MM.1S (cell line): ENCODE results near the gene TUBA8.
"Not testable (repeated sequence)": the region's sequence is repeated elsewhere in the genome, so short reads cannot be mapped to it uniquely, and the experiment has no call there.

ENCODE experiments used
- DNase-seq: peaks from one replicate; pipeline ENCODE4 v3.0.0-alpha.2; 2015
- H2AFZ ChIP-seq: fragments of 300-600 bp; sonication (generic); 2 replicates; pipeline ENCODE4 v1.6.0; 2016; ENCODE audit warnings: antibody characterized with exemption, low read length
- H3F3A ChIP-seq: fragments of 300-600 bp; sonication (generic); 2 replicates; pipeline ENCODE4 v1.6.1; 2016; ENCODE audit warnings: mild to moderate bottlenecking, antibody characterized with exemption, low read length, moderate library complexity, mixed read lengths; ENCODE audit not compliant: insufficient read depth
- H3K27ac ChIP-seq: fragments of 300-600 bp; sonication (generic); 2 replicates; pipeline ENCODE4 v1.5.1; 2016; ENCODE audit warnings: mild to moderate bottlenecking, low read length
- H3K27me3 ChIP-seq: fragments of 300-600 bp; sonication (generic); replicated peaks from 2 replicates; pipeline ENCODE4 v1.6.0; 2016; ENCODE audit warnings: low read length; ENCODE audit not compliant: insufficient read depth
- H3K36me3 ChIP-seq: fragments of 300-600 bp; sonication (generic); replicated peaks from 2 replicates; pipeline ENCODE4 v1.6.1; 2016; ENCODE audit warnings: mild to moderate bottlenecking, low read length, mixed read lengths; ENCODE audit not compliant: insufficient read depth
- H3K4me1 ChIP-seq: fragments of 300-600 bp; sonication (generic); 2 replicates; pipeline ENCODE4 v1.6.1; 2016; ENCODE audit warnings: low read length, mixed read lengths
- H3K4me2 ChIP-seq: fragments of 300-600 bp; sonication (generic); 2 replicates; pipeline ENCODE4 v1.6.0; 2016; ENCODE audit warnings: low read depth, low read length
- H3K4me3 ChIP-seq: fragments of 300-600 bp; sonication (generic); 2 replicates; pipeline ENCODE4 v1.5.1; 2016; ENCODE audit warnings: low read length, mixed read lengths
- H3K79me2 ChIP-seq: fragments of 300-600 bp; sonication (generic); 2 replicates; pipeline ENCODE4 v1.6.1; 2016; ENCODE audit warnings: mixed run types, low read length, mixed read lengths
- H3K9ac ChIP-seq: fragments of 300-600 bp; sonication (generic); 2 replicates; pipeline ENCODE4 v1.6.1; 2016; ENCODE audit warnings: low read length, mixed read lengths
- H3K9me2 ChIP-seq: fragments of 300-600 bp; sonication (generic); replicated peaks from 2 replicates; pipeline ENCODE4 v1.6.1; 2016; ENCODE audit warnings: mild to moderate bottlenecking, low read length, mixed read lengths; ENCODE audit not compliant: insufficient read depth
- H3K9me3 ChIP-seq: fragments of 300-600 bp; sonication (generic); replicated peaks from 2 replicates; pipeline ENCODE4 v1.6.1; 2016; ENCODE audit warnings: mild to moderate bottlenecking, low read length, mixed read lengths; ENCODE audit not compliant: insufficient read depth
- H4K20me1 ChIP-seq: fragments of 300-600 bp; sonication (generic); 2 replicates; pipeline ENCODE4 v1.6.1; 2016; ENCODE audit warnings: mild to moderate bottlenecking, low read length, moderate library complexity, mixed read lengths; ENCODE audit not compliant: insufficient read depth
- EZH2 ChIP-seq: fragments of 300-600 bp; sonication (generic); optimal IDR thresholded peaks from 2 replicates; pipeline ENCODE3; 2017; ENCODE audit warnings: low read depth, mild to moderate bottlenecking, antibody characterized with exemption, low read length, mixed read lengths
- EZH2phosphoT487 ChIP-seq: fragments of 300-600 bp; sonication (generic); IDR thresholded peaks from 2 replicates; pipeline ENCODE4 v1.6.1; 2018; ENCODE audit warnings: antibody characterized with exemption, low read length
- TF ChIP-seq, protein P1 (sequence below): fragments of 300-600 bp; sonication (generic); IDR thresholded peaks from 2 replicates; pipeline ENCODE4 v1.5.1; 2016; ENCODE audit warnings: antibody characterized with exemption, low read length, mixed read lengths

TUBA8 gene

DNA sequence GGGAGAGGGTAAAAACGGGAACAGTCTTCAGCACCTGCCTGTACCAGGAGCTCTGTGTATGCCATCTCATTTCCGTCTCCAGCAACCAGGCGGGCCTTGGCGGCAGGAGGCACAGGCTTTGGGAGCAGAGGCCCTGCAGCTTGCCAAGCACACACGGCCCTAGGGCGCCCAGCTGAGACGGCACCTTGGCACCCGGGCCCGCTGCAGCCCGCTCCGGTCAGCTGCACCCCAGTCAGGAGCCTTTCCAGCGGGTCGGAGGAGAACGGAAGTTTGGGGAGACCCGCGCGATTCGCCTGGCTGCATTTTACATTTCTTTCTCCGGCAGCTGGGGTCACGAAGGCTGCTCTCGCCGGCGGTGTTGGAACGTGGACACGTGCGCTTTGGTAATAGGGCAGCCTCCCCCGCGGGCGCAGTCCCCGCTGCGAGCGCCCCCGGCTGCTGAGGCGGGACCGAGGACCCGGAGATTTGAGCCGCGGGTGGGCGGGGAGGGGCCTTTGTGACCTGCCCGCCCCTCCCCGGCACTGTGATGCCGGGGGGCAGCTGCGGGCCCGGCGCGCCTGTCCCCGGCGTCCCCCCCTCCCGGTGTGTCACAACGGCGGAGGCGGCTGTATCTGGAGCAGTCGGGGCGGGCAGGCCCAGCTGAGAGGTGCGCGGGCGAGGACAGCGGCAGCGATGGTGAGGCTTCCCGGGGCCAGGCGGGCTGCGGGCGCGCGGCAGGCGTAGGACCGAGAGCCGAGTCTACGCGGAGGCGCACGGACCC, at the start of gene TUBA8:
TUBA8 (plus strand) TSS at position 616 of the 760 bp plus-strand sequence; CDS start at position 673, 57 bp downstream.
- Histone ChIP-seq H3F3A (no peaks in the 10 kb centered on the region), H3K36me3 (no peaks in the 10 kb centered on the region), H3K4me2 (no peak within 1 kb of the TSS), H3K9me2 (no peaks in the 10 kb centered on the region), H3K27ac (no peak within 1 kb of the TSS), H3K9me3 (no peaks in the 10 kb centered on the region), H3K4me1 (0 out of 2 replicates have a peak, but pooled peaks cover 5% of the 10 kb centered on the region), H3K9ac (no peak within 1 kb of the TSS), H3K79me2 (no peaks in the 10 kb centered on the region), H3K27me3 (no peaks in the 10 kb centered on the region), H3K4me3 (no peak within 1 kb of the TSS), H4K20me1 (no peaks in the 10 kb centered on the region), H2AFZ (no peak within 1 kb of the TSS)
- no peak for DNase-seq
- TF ChIP-seq, protein P1, sequence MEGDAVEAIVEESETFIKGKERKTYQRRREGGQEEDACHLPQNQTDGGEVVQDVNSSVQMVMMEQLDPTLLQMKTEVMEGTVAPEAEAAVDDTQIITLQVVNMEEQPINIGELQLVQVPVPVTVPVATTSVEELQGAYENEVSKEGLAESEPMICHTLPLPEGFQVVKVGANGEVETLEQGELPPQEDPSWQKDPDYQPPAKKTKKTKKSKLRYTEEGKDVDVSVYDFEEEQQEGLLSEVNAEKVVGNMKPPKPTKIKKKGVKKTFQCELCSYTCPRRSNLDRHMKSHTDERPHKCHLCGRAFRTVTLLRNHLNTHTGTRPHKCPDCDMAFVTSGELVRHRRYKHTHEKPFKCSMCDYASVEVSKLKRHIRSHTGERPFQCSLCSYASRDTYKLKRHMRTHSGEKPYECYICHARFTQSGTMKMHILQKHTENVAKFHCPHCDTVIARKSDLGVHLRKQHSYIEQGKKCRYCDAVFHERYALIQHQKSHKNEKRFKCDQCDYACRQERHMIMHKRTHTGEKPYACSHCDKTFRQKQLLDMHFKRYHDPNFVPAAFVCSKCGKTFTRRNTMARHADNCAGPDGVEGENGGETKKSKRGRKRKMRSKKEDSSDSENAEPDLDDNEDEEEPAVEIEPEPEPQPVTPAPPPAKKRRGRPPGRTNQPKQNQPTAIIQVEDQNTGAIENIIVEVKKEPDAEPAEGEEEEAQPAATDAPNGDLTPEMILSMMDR = no peak
- no peak for TF ChIP-seq EZH2phosphoT487
- no peak for TF ChIP-seq EZH2

DNA sequence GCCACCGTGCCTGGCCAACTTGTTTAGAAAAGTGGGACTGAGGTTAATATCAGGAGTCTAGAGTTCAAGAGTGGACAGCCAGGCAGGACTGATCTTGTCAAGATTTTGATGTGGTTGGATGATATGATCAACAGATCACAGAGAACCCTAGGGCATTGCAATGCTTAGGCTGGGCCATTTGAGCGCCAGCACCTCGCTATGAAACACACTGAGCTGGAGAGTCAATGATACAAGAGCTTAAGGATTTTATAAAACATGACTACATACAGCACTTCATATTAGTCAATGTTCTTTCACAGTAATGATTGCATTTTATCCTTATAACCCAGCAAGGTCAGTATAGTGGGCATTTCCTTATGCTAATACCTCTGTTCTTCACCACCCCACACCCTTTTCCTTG, 48.2 kb upstream of the TUBA8 start:
- peaks cover 14% of the 10 kb centered on the region; the same call in 1 of the 2 replicates for H3F3A ChIP-seq
- H3K9ac ChIP-seq = no peak overlapping the region
- H3K9me3 ChIP-seq = no peaks in the 10 kb centered on the region
- H3K4me2 ChIP-seq = no peak overlapping the region
- H3K4me3 ChIP-seq = no peak overlapping the region
- H3K27me3 ChIP-seq = no peaks in the 10 kb centered on the region
- no peaks in the 10 kb centered on the region for H4K20me1 ChIP-seq
- DNase-seq = no peak
- H3K36me3 ChIP-seq = no peaks in the 10 kb centered on the region
- H3K4me1 ChIP-seq = peaks cover 24% of the 10 kb centered on the region
- TF ChIP-seq, protein P1 = no peak
- no peak for TF ChIP-seq EZH2phosphoT487
- TF ChIP-seq EZH2 = no peak
- no peak overlapping the region for H2AFZ ChIP-seq
- H3K27ac ChIP-seq = no peak overlapping the region
- no peaks in the 10 kb centered on the region for H3K79me2 ChIP-seq
- no peaks in the 10 kb centered on the region for H3K9me2 ChIP-seq

DNA sequence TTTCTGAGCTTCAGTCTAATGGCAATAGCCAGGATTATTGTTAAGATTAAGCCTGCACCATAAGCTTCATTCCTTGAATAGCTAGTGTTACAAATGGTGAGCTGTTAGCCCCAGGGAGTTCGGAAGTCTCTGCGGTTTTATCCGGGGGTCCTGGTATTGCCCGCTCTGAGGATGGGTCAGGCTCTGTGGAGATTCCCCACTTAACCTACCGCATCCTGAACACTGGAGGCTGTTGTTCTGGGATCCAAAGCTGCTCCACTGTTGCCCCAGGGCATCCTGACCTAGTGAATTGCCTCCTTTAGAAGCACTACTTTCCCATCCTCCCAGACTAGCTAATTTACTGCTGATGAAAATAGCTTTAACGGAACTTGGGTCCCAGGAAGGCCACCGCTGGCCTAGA, 47.3 kb upstream of the TUBA8 start:
- TF ChIP-seq, protein P1 = no peak
- TF ChIP-seq EZH2 = no peak
- TF ChIP-seq EZH2phosphoT487 = no peak
- Histone ChIP-seq H3K9me3 (no peaks in the 10 kb centered on the region), H3K4me1 (peaks cover 16% of the 10 kb centered on the region), H2AFZ (no peak overlapping the region), H3K27me3 (no peaks in the 10 kb centered on the region), H3K9me2 (no peaks in the 10 kb centered on the region), H3K9ac (no peak overlapping the region), H3K4me2 (no peak overlapping the region), H3K27ac (no peak overlapping the region), H3F3A (peaks cover 8% of the 10 kb centered on the region; the same call in 1 of the 2 replicates), H3K4me3 (no peak overlapping the region), H3K79me2 (no peaks in the 10 kb centered on the region), H4K20me1 (no peaks in the 10 kb centered on the region), H3K36me3 (no peaks in the 10 kb centered on the region)
- no peak for DNase-seq

DNA sequence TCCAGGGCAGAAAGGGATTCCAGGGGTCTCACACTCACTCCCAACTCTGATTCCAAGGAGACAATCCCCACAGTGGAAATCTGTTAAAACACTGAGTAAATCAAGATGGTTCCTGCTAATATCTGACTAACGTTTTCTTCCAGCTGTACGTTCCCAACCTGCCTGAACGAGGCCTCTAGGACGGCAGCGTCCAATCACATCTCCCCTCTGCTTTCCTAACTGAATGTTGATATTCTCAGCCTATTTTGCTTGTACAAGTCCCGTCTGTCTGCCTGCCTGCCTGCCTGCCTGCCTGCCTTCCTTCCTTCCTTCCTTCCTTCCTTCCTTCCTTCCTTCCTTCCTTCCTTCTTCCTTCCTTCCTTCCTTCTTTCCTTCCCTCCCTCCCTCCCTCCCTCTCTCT, 46.9 kb upstream of the TUBA8 start:
- H3K27me3 ChIP-seq, H3K4me3 ChIP-seq, H3K79me2 ChIP-seq, DNase-seq, H3K27ac ChIP-seq, H3K36me3 ChIP-seq, H3K4me2 ChIP-seq, H3K9me2 ChIP-seq, H4K20me1 ChIP-seq, H2AFZ ChIP-seq, H3F3A ChIP-seq, H3K9me3 ChIP-seq, H3K9ac ChIP-seq: not testable (repeated sequence)
- peaks cover 15% of the 10 kb centered on the region for H3K4me1 ChIP-seq
